HEK293T (cell line): ENCODE data around the gene PAOX.

Experiments used
- FOXK2 ChIP-seq: fragments of 450-650 bp; IDR thresholded peaks from 2 replicates; pipeline ENCODE4 v1.6.1; 2016; ENCODE audit warnings: mild to moderate bottlenecking
- LEF1 ChIP-seq: fragments of 450-650 bp; IDR thresholded peaks from 2 replicates; pipeline ENCODE4 v1.6.1; 2017; ENCODE audit warnings: mild to moderate bottlenecking, borderline replicate concordance
- SP1 ChIP-seq: fragments of 450-650 bp; IDR thresholded peaks from 2 replicates; pipeline ENCODE4 v1.6.1; 2017

DNA sequence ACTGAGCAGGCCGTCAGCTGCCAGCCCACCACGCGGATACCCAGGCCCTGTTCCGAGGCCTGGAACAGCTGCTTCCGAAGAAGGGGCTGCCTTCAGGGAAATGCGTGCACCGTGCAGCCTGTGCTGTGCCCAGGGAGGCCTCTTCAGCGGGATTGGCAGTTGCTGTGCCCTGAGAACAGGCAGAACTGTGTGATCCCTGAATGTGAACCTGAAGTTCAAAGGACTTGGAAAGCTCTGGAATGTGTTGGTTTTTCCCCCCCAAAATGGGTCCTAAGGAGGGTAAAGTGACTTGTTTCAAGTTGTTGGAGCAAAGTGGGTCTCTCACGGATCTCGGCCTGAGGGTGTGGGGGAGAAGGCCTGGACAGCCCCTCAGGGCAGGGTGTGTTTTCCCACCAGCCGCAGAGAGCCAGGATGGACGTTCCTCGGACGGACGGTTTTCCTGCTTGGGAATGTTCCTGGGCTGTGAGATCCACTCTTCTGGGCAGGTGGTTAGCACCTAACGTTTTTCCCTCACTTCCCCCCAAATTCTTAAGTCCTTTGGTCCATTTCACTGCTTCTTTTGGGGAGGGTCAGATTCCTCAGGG lies 43.3 kb downstream of the PAOX start:
- TF ChIP-seq FOXK2 (no peak), LEF1 (no peak), SP1 (no peak)
